DND-41 (cell line): ENCODE data around the gene OR2F2.

Experiments used
- ATAC-seq: fragments of 200-7000 bp; cut with Tn5 transposase; 3 replicates; pipeline ENCODE4 v1.9.1; 2021; ENCODE audit warnings: low read depth; ENCODE audit not compliant: insufficient read depth
- DNase-seq: peaks from one replicate; pipeline ENCODE4 v3.0.0-alpha.2; 2020
- H2AFZ ChIP-seq: 2 replicates; pipeline ENCODE4 v1.6.0; 2012; ENCODE audit warnings: low read depth, low read length
- H3K27ac ChIP-seq: 2 replicates; pipeline ENCODE4 v1.5.1; 2012; ENCODE audit warnings: low read length, inconsistent platforms
- H3K27me3 ChIP-seq: fragments of 200-600 bp; sonication (generic); 2 replicates; pipeline ENCODE4 v1.6.0; 2012; ENCODE audit warnings: low read length, mild to moderate bottlenecking, inconsistent platforms; ENCODE audit not compliant: insufficient read depth, poor library complexity
- H3K36me3 ChIP-seq: 2 replicates; pipeline ENCODE4 v1.5.1; 2012; ENCODE audit warnings: low read length, inconsistent platforms; ENCODE audit not compliant: insufficient read depth
- H3K4me1 ChIP-seq: 2 replicates; pipeline ENCODE4 v1.5.1; 2012; ENCODE audit warnings: mild to moderate bottlenecking, low read length; ENCODE audit not compliant: insufficient read depth
- H3K4me2 ChIP-seq: 2 replicates; pipeline ENCODE4 v1.6.0; 2012; ENCODE audit warnings: mild to moderate bottlenecking, moderate library complexity, low read length, inconsistent platforms; ENCODE audit not compliant: insufficient read depth
- H3K4me3 ChIP-seq, 2 experiments: fragments of 200-600 bp in 1 of 2; shearing (Covaris generic) in 1 of 2; 2 replicates each; pipeline ENCODE4 v1.5.1; 2012 to 2016; ENCODE audit warnings: inconsistent platforms in 2 of 2, low read length in 2 of 2, mild to moderate bottlenecking in 2 of 2, low read depth in 1 of 2, moderate library complexity in 1 of 2
- H3K79me2 ChIP-seq: 2 replicates; pipeline ENCODE4 v1.6.0; 2012; ENCODE audit warnings: low read length, inconsistent platforms; ENCODE audit not compliant: insufficient read depth
- H3K9ac ChIP-seq: 2 replicates; pipeline ENCODE4 v1.6.0; 2012; ENCODE audit warnings: low read depth, mild to moderate bottlenecking, inconsistent platforms, low read length, moderate library complexity
- H3K9me3 ChIP-seq: 2 replicates; pipeline ENCODE4 v1.5.1; 2012; ENCODE audit warnings: low read length, moderate library complexity, mild to moderate bottlenecking, inconsistent platforms; ENCODE audit not compliant: insufficient read depth, severe bottlenecking
- H4K20me1 ChIP-seq: 2 replicates; pipeline ENCODE4 v1.6.0; 2012; ENCODE audit warnings: low read length; ENCODE audit not compliant: insufficient read depth
- CTCF ChIP-seq: IDR thresholded peaks from 2 replicates; pipeline ENCODE4 v1.5.1; 2012; ENCODE audit warnings: borderline replicate concordance, low read length, moderate library complexity, mild to moderate bottlenecking; ENCODE audit not compliant: poor library complexity, severe bottlenecking; ENCODE audit errors: extremely low read depth
- EZH2 ChIP-seq: IDR thresholded peaks from 3 replicates; pipeline ENCODE4 v1.6.1; 2012; ENCODE audit warnings: borderline replicate concordance, low read depth, mild to moderate bottlenecking, moderate library complexity, low read length, inconsistent platforms; ENCODE audit not compliant: severe bottlenecking

OR2F2 gene

GRCh38 chr7:143910473-143911248 lies 24.4 kb upstream of the OR2F2 start:
- no peak overlapping the region for H3K4me3 ChIP-seq
- no peaks in the 10 kb centered on the region for H3K4me1 ChIP-seq
- no peaks in the 10 kb centered on the region for H4K20me1 ChIP-seq
- H3K79me2 ChIP-seq = no peaks in the 10 kb centered on the region
- H3K36me3 ChIP-seq = no peaks in the 10 kb centered on the region
- no peak overlapping the region for H3K4me2 ChIP-seq
- DNase-seq = no peak
- ATAC-seq = no peak
- H3K27me3 ChIP-seq = peaks cover 17% of the 10 kb centered on the region
- TF ChIP-seq EZH2 (no peak), CTCF (no peak)
- no peak overlapping the region for H2AFZ ChIP-seq
- H3K9me3 ChIP-seq = no peaks in the 10 kb centered on the region
- no peak overlapping the region for H3K27ac ChIP-seq
- H3K9ac ChIP-seq = no peak overlapping the region

GRCh38 chr7:143913945-143914615 lies 21.0 kb upstream of the OR2F2 start:
- no peak for TF ChIP-seq CTCF
- no peak for TF ChIP-seq EZH2
- Histone ChIP-seq H3K27ac (no peak overlapping the region), H3K27me3 (peaks cover 17% of the 10 kb centered on the region), H3K9ac (no peak overlapping the region), H3K4me1 (no peaks in the 10 kb centered on the region), H3K4me3 (no peak overlapping the region), H3K4me2 (no peak overlapping the region), H2AFZ (no peak overlapping the region), H4K20me1 (no peaks in the 10 kb centered on the region), H3K36me3 (no peaks in the 10 kb centered on the region), H3K9me3 (no peaks in the 10 kb centered on the region), H3K79me2 (no peaks in the 10 kb centered on the region)
- DNase-seq (no peak), ATAC-seq (no peak)

GRCh38 chr7:143914938-143915652 lies 19.9 kb upstream of the OR2F2 start:
- no peaks in the 10 kb centered on the region for H3K79me2 ChIP-seq
- H2AFZ ChIP-seq = no peak overlapping the region
- no peaks in the 10 kb centered on the region for H4K20me1 ChIP-seq
- H3K4me2 ChIP-seq = no peak overlapping the region
- no peak overlapping the region for H3K27ac ChIP-seq
- DNase-seq = no peak
- TF ChIP-seq EZH2 (no peak), CTCF (no peak)
- H3K27me3 ChIP-seq = peaks cover 14% of the 10 kb centered on the region
- no peak overlapping the region for H3K9ac ChIP-seq
- ATAC-seq = no peak
- no peaks in the 10 kb centered on the region for H3K36me3 ChIP-seq
- H3K4me1 ChIP-seq = no peaks in the 10 kb centered on the region
- no peak overlapping the region for H3K4me3 ChIP-seq
- no peaks in the 10 kb centered on the region for H3K9me3 ChIP-seq
